ENCODE results near the gene POFUT2. TPM values are rescaled to one million over a fixed set of nuclear protein-coding genes. Genes with fewer than 3 reads are reported as not detected.

Gene POFUT2
- total RNA-seq, 4 donors from 2014 or later, result 29.9 to 79.3 (median 33.3) TPM

DNA sequence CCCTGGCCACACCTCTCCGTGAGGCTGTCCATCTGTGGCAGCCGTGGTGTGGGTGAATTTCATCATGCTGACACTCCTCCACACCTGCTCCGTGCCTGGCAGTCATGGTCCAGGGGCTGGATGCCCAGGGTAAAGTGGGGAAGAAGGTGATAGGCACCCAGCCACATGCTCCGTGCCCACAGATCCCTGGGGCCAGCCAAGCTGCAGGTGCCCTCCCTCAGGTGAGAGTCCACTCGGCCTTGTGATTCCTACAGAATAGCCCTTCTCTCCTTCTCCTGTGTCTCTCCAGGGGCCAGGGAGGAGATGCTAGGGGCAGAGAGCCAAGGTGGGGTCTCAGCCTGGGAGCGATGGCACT is 16.8 kb upstream of the POFUT2 start:
- H3K27ac ChIP-seq, result peak overlapping the region in 2 of 4 donors; percentile 8 to 82
- WGBS, 2 donors (ENCODE audit: low coverage in 1 of 2), result 78% methylated on average over 6 of the region's 6 CpGs; no CpG with 5 or more reads in 1 of the 2 donors
- in situ Hi-C loops (cut with MboI; ENCODE audit: low pct_ligation_motif_present in 1 of 4, low pct_unique_long_range_greater_than_20kb in 1 of 4, low sequenced_read_pairs in 3 of 4), result no loop called here

DNA sequence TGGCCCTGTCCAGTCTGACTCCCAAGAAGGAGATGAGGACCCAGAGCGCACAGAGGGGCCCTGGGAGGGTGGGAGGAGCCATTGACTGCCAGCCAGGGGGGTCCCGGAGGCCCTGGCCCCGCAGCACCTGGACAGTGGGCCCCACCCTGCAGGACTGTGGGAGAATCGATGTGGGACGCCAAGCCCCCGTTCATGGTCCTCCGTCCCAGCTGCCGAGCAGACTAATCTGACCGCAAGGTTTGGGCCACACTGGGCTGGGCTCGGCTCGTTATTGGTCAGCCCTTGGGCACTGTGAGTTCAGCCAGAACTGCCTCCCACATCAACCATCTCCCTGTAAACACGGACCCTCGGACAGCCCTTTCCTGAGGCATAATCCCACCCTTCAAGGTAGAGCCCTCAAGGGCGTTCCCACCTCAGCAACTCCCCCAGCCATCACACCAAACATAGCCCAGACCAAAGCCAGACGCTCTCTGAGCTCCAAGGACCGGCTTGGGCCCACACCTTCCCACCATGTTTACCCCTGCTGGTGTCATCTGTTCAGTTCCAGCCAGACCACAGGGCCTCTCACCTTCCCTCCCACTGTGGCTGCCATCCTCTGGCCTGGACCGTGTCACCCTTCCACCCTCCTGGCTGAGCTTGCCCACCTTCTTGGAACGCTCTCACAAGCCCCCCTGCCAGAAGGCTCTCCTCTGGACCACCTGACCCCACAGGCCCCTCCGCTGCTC is 16.2 kb upstream of the POFUT2 start:
- no peak for TF ChIP-seq POLR2AphosphoS5 (IDR thresholded peaks at IDR 0.05)
- TF ChIP-seq, protein P1, sequence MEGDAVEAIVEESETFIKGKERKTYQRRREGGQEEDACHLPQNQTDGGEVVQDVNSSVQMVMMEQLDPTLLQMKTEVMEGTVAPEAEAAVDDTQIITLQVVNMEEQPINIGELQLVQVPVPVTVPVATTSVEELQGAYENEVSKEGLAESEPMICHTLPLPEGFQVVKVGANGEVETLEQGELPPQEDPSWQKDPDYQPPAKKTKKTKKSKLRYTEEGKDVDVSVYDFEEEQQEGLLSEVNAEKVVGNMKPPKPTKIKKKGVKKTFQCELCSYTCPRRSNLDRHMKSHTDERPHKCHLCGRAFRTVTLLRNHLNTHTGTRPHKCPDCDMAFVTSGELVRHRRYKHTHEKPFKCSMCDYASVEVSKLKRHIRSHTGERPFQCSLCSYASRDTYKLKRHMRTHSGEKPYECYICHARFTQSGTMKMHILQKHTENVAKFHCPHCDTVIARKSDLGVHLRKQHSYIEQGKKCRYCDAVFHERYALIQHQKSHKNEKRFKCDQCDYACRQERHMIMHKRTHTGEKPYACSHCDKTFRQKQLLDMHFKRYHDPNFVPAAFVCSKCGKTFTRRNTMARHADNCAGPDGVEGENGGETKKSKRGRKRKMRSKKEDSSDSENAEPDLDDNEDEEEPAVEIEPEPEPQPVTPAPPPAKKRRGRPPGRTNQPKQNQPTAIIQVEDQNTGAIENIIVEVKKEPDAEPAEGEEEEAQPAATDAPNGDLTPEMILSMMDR (IDR thresholded peaks at IDR 0.05), result no peak
- TF ChIP-seq EP300 (IDR thresholded peaks at IDR 0.05; ENCODE audit: low read depth), result no peak
- no peak for TF ChIP-seq POLR2A (IDR thresholded peaks at IDR 0.05)
- intact Hi-C loops (cut with DNase I; ENCODE audit: low total_unique reads), result no loop called here

More for the DNA sequence above, 16.8 kb upstream of the POFUT2 start:
- H3K36me3 ChIP-seq, result no peaks in the 10 kb centered on the region
- intact Hi-C loops (cut with DNase I; ENCODE audit: low total_unique reads), result no loop called here
- no peaks in the 10 kb centered on the region for H3K27me3 ChIP-seq
- peaks cover 9 to 44% (median 38%) of the 10 kb centered on the region in 4 donors for H3K4me1 ChIP-seq
- no peak overlapping the region for H3K4me3 ChIP-seq
- DNase-seq, result no peak
- no peaks in the 10 kb centered on the region for H3K9me3 ChIP-seq
- TF ChIP-seq POLR2AphosphoS5 (IDR thresholded peaks at IDR 0.05), result no peak
- TF ChIP-seq EP300 (IDR thresholded peaks at IDR 0.05; ENCODE audit: low read depth), result no peak
- TF ChIP-seq, protein P1 (IDR thresholded peaks at IDR 0.05), result no peak
- TF ChIP-seq POLR2A (IDR thresholded peaks at IDR 0.05), result no peak

DNA sequence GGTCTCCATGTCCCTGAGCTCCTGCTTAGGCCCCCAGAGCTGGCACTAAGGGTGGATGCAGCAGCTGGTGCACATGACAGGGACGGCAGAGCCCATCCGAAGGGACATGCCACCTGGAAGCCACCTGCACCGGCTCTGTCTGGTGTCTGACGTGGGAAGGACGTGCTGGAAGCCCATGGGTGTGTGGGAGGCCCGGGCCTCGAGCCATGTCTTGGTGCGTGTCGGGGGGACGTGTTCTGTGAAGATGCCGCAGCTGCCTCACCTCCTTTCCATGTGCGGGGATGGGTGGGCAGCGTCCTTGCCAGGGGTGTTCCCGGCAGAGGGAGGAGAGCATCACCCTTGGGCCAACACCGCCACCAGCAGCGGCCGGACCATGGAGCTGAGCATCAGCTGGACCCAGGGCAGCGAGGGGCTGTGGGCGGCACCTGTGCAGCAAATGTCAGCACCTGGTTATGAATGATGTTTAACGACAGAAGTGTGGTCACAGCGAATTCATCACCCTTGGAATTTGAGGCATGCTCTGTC is 15.5 kb upstream of the POFUT2 start:
- no peaks in the 10 kb centered on the region for H3K9me3 ChIP-seq
- no peak for TF ChIP-seq POLR2AphosphoS5 (IDR thresholded peaks at IDR 0.05)
- no peak for TF ChIP-seq EP300 (IDR thresholded peaks at IDR 0.05; ENCODE audit: low read depth)
- TF ChIP-seq, protein P1 (IDR thresholded peaks at IDR 0.05), result no peak
- TF ChIP-seq POLR2A (IDR thresholded peaks at IDR 0.05), result no peak
- intact Hi-C loops (cut with DNase I; ENCODE audit: low total_unique reads) (no loop called here), in situ Hi-C loops (cut with MboI; ENCODE audit: low pct_ligation_motif_present in 1 of 4, low pct_unique_long_range_greater_than_20kb in 1 of 4, low sequenced_read_pairs in 3 of 4) (no loop called here)
- H3K27me3 ChIP-seq, result no peaks in the 10 kb centered on the region
- no peaks in the 10 kb centered on the region for H3K36me3 ChIP-seq
- H3K4me3 ChIP-seq, result no peak overlapping the region
- peaks cover 9 to 35% (median 29%) of the 10 kb centered on the region in 4 donors for H3K4me1 ChIP-seq
- peak overlapping the region; percentile 78 to 85 (median 83) for H3K27ac ChIP-seq
- no peak for DNase-seq
- WGBS, 2 donors (ENCODE audit: low coverage in 1 of 2), result 87% methylated on average over 21 of the region's 21 CpGs; no CpG with 5 or more reads in 1 of the 2 donors

More for the DNA sequence above, 16.2 kb upstream of the POFUT2 start:
- in situ Hi-C loops (cut with MboI; ENCODE audit: low pct_ligation_motif_present in 1 of 4, low pct_unique_long_range_greater_than_20kb in 1 of 4, low sequenced_read_pairs in 3 of 4), result no loop called here
- no peaks in the 10 kb centered on the region for H3K36me3 ChIP-seq
- no peak overlapping the region for H3K4me3 ChIP-seq
- no peaks in the 10 kb centered on the region for H3K27me3 ChIP-seq
- no peaks in the 10 kb centered on the region for H3K9me3 ChIP-seq
- H3K27ac ChIP-seq, result peak overlapping the region in 2 of 4 donors; percentile 82 to 84
- WGBS, 2 donors (ENCODE audit: low coverage in 1 of 2), result 82% methylated on average over 19 of the region's 19 CpGs; no CpG with 5 or more reads in 1 of the 2 donors
- H3K4me1 ChIP-seq, result peaks cover 9 to 39% (median 36%) of the 10 kb centered on the region in 4 donors
- DNase-seq, result no peak
